Fibroblast of upper back skin (primary cell): ENCODE results near the gene LIN28B.
A peak's percentile ranks its signal among the peaks of the same experiment; 100 is the strongest.
"Not testable (repeated sequence)": the region's sequence is repeated elsewhere in the genome, so short reads cannot be mapped to it uniquely, and the experiment has no call there.

ENCODE experiments used
- DNase-seq: peaks from one replicate; pipeline ENCODE4 v3.0.0-alpha.2; 2013

The LIN28B gene

DNA sequence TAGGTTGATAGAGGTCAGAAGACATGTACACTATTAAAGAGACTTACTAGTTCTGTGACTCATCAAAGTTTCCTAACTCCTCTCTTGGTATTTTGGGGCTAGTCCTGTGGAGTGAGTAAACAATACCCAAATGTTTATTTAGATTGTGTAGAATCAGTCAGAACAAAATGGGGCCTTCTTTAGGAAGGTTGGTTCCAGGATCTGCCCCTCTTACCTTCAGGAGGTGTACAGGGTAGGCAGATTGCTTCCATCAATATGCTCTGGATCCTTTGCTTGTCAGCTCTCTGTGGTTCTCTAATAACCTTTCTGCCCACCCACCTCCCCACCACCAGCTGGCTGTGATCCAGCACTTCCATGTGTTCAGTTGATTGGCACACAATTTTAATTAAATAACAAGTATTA is 115.9 kb downstream of the LIN28B start:
- DNase-seq = no peak

GRCh38 chr6:105075210-105075609 is 118.3 kb downstream of the LIN28B start:
- DNase-seq = no peak

GRCh38 chr6:105076418-105076817 is 119.5 kb downstream of the LIN28B start:
- not testable (repeated sequence) for DNase-seq

- DNase-seq = peak; percentile 58
These were observed 120.9 kb downstream of the LIN28B start for GRCh38 chr6:105077596-105078385.

GRCh38 chr6:105078386-105078708 is 121.4 kb downstream of the LIN28B start:
- peak; percentile 14 for DNase-seq

DNA sequence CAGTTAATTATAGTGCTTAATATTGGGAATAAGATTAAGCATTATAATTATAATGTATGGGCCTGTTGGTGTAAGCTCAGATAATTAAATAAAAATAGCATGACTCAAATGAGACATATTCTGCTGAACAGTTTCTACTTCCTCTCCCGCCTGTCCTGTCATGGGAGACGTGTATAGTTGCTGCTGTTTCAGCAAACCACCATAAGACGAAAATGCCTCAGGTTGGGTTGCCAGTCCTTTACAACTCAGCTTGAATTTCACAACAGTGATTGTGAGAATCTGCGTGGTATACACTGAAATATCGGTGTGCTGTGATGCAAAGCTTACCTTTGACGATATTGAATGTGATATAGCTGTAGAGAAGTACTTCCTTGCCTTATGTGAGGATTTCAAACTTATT is 123.4 kb downstream of the LIN28B start:
- no peak for DNase-seq

DNA sequence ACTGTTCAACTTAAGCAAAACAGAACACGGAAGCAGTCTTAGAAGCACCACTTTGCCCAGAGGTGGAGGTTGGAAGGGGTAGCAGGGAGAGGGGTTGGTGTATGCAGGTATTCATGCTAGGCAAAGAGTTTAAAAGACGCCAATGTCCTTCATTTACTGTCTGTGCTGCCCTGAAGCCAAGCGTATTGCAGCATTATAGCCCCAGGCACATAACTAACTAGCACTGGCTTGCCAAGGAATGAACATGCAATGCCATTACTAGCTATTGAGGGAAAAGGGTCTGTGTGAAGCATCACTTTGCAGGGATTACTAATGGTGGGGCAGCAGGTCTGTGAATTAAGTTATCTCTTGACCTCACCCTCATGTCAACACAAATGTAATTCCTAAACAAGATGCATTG is 124.8 kb downstream of the LIN28B start:
- DNase-seq = not testable (repeated sequence)

GRCh38 chr6:105087571-105088211 is 130.8 kb downstream of the LIN28B start:
- DNase-seq = peak; percentile 60

- DNase-seq = no peak
These were observed 134.4 kb downstream of the LIN28B start for GRCh38 chr6:105091140-105091829.

GRCh38 chr6:105094133-105094640 is 137.3 kb downstream of the LIN28B start:
- no peak for DNase-seq

GRCh38 chr6:105095139-105095538 is 138.2 kb downstream of the LIN28B start:
- no peak for DNase-seq

- no peak for DNase-seq
These were observed 140.4 kb downstream of the LIN28B start for GRCh38 chr6:105097288-105097687.

DNA sequence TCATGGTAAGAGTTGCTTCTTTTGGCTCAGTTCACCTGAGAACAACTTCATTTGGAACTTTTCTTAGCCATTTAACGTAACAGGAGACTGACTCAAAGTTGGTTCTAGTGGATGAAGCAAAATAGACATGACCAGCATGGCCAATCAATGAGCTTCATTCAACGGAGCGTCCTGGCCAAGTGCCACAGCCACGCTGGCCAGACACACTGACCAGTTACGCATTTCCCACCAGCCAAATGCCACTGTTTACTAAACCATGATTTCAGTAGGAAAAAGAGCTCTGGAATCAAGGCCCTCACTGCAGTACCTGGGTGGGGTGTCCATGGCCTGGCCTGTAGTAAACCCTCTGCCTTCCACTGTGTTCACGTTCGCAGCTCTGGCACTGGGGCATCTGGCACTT is 142.5 kb downstream of the LIN28B start:
- DNase-seq = no peak

DNA sequence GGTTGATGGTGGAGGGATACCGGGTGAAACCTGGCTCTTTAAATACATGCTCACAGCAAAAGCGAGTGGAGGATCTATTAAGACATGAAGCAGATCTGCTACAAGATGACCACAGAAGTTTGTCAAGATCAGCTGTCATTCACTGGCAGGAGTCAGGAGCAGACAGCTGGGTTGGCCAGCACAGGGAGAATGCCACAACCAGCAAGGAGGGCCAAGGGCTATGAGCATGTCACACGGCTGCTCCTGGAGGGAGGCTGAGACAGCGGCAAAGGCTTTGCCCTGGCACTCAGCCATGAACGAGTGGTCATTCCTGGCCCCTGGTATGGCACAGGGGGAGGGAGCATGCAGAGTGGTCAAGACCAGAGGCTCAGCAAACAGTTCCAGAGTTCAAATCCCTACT is 145.3 kb downstream of the LIN28B start:
- DNase-seq = no peak

DNA sequence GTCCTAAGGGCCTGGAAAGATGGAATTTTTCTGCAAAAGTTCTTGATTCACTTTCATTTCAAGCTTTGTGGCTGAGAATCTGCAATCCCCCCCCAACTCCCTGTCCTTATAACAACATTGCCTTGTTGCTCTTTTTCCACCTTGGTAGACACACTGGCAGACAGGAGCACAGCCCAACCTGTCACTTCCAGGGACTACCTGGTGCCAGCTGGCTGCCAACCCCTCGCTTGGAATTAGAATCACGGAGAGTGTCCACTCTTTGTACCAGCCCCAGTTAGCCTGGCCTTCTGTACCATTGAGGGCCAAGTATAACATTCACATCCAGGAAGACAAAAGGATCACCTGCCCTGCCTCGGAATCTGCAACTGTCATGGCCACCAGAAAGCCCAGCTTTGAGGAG is 148.2 kb downstream of the LIN28B start:
- DNase-seq = no peak

DNA sequence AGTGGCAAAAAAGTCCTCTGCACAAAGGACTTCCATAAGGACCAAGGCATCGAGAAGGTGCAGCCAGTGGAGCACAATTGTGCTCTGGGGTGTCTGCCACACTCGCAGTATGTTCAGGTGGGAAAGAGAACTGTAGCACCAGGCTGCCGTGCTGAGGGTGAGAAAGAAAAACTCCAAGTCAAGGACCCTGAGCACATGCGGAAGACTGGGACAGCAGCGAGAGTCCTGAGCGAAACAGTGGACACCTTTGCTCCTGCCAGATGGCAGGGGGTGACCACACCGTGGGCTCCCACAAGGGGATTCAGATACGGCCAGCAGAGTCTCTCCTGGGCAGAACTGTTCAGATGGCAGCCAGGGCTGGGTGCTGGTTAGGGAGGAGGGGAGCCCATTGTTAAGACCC is 149.4 kb downstream of the LIN28B start:
- no peak for DNase-seq

- no peak for DNase-seq
These were observed 150.3 kb downstream of the LIN28B start for GRCh38 chr6:105107207-105107606.

DNA sequence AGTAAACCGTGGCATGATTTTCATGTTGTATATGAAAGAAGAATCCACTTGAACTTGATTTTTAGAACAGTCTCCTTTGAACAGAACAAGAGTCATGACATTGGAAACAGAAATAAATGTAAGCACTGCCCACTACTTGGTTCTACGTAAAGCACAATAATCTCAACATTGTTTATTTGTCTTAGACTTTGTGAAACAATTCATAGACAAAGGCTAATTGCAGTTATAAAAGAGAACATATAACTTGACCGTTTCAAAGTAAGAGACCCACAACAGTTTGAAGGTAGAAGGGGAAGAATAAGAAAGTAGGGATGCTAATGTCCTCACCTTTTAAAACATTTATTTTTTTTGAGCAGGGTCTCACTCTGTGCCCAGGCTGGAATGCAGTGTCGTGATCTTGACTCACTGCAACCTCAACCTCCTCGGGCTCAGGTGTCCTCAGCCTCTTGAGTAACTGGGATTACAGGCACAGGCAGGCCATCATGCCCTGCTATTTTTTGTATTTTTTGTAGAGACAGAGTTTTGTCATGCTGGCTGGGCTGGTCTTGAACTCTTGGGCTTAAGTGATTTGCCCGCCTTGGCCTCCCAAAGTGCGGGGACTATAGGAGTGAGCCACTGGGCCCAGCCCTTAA is 151.8 kb downstream of the LIN28B start:
- no peak for DNase-seq

- no peak for DNase-seq
These were observed 153.3 kb downstream of the LIN28B start for GRCh38 chr6:105109955-105110895.

- no peak for DNase-seq
These were observed 154.2 kb downstream of the LIN28B start for GRCh38 chr6:105111105-105111504.

GRCh38 chr6:105111871-105112270 is 155.0 kb downstream of the LIN28B start:
- DNase-seq = no peak

- DNase-seq = no peak
These were observed 155.7 kb downstream of the LIN28B start for GRCh38 chr6:105112577-105112976.
